B cell (primary cell): ENCODE measurements around the gene ATXN2L.

Experiments used
- EZH2 ChIP-seq: IDR thresholded peaks from 2 replicates; pipeline ENCODE4 v1.6.1; 2012; ENCODE audit warnings: borderline replicate concordance, low read depth, mild to moderate bottlenecking, moderate library complexity, low read length; ENCODE audit not compliant: insufficient read depth, poor library complexity, severe bottlenecking
- TF ChIP-seq, protein P1 (sequence below): fragments of 200-600 bp; IDR thresholded peaks from one replicate; pipeline ENCODE4 v1.8.0; 2022; ENCODE audit warnings: antibody characterized with exemption, mild to moderate bottlenecking

DNA sequence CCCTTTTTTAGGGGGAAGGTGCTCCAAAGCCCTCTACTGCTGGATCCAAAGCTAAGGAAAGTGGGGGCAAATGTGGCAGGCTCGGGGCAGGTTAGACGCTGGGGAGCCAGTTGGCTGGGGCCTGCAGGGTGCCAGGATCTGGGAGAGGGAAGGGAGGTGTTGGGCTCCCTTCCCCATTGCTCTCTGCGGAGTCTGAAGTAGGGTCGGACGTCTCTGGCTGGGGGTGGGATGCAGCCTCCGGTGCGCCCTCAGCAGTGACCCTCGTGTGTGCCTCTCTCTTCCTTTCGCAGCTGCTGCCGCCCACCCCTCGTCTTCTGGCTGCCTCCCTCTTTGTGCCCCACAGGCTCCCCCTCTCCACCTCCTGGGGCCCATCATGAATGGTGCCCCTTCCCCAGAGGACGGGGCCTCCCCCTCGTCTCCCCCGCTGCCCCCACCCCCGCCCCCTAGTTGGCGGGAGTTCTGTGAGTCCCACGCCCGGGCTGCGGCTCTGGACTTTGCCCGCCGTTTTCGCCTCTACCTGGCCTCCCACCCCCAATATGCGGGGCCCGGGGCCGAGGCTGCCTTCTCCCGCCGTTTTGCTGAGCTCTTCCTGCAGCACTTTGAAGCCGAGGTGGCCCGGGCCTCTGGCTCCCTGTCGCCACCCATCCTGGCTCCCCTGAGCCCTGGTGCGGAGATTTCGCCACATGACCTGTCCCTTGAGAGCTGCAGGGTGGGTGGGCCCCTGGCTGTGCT is 43.1 kb downstream of the ATXN2L start:
- TF ChIP-seq, protein P1, sequence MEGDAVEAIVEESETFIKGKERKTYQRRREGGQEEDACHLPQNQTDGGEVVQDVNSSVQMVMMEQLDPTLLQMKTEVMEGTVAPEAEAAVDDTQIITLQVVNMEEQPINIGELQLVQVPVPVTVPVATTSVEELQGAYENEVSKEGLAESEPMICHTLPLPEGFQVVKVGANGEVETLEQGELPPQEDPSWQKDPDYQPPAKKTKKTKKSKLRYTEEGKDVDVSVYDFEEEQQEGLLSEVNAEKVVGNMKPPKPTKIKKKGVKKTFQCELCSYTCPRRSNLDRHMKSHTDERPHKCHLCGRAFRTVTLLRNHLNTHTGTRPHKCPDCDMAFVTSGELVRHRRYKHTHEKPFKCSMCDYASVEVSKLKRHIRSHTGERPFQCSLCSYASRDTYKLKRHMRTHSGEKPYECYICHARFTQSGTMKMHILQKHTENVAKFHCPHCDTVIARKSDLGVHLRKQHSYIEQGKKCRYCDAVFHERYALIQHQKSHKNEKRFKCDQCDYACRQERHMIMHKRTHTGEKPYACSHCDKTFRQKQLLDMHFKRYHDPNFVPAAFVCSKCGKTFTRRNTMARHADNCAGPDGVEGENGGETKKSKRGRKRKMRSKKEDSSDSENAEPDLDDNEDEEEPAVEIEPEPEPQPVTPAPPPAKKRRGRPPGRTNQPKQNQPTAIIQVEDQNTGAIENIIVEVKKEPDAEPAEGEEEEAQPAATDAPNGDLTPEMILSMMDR = no peak
- no peak for TF ChIP-seq EZH2
